HUES64 (cell line): Measurements from ENCODE around the gene RBM41.
"Not testable (repeated sequence)": the region's sequence is repeated elsewhere in the genome, so short reads cannot be mapped to it uniquely, and the experiment has no call there.

Experiments
- H3K27ac ChIP-seq: 2 replicates; pipeline ENCODE4 v1.7.0; 2013; ENCODE audit warnings: low read depth, low read length, inconsistent platforms
- H3K27me3 ChIP-seq: 2 replicates; pipeline ENCODE4 v1.6.1; 2013; ENCODE audit warnings: mild to moderate bottlenecking, low read length; ENCODE audit not compliant: insufficient read depth
- H3K36me3 ChIP-seq: 2 replicates; pipeline ENCODE4 v1.6.1; 2013; ENCODE audit warnings: mild to moderate bottlenecking, low read length; ENCODE audit not compliant: insufficient read depth
- H3K4me1 ChIP-seq: 2 replicates; pipeline ENCODE4 v1.6.1; 2013; ENCODE audit warnings: mild to moderate bottlenecking, low read length, moderate library complexity; ENCODE audit not compliant: insufficient read depth
- H3K4me3 ChIP-seq: 2 replicates; pipeline ENCODE4 v1.5.1; 2013; ENCODE audit warnings: mild to moderate bottlenecking, low read length, moderate library complexity
- H3K9ac ChIP-seq: 2 replicates; pipeline ENCODE4 v1.6.1; 2013; ENCODE audit warnings: mild to moderate bottlenecking, low read depth, low read length
- H3K9me3 ChIP-seq: 2 replicates; pipeline ENCODE4 v1.6.1; 2013; ENCODE audit warnings: low read depth, low read length; ENCODE audit not compliant: insufficient read depth
- WGBS: fragments of 150-250, 120-280 bp; methylation state at CpG from one replicate; pipeline ENCODE4 v1.1.7; 2013; ENCODE audit warnings: missing lambda C conversion rate; 5-methylcytosine and 5-hydroxymethylcytosine counted together

Gene RBM41

GRCh38 chrX:107123750-107124149, 5.1 kb upstream of the RBM41 start:
- Histone ChIP-seq H3K4me3 (no peak overlapping the region), H3K36me3 (no peaks in the 10 kb centered on the region), H3K9ac (no peak overlapping the region), H3K27ac (no peak overlapping the region), H3K4me1 (no peaks in the 10 kb centered on the region), H3K27me3 (no peaks in the 10 kb centered on the region), H3K9me3 (no peaks in the 10 kb centered on the region)

- Histone ChIP-seq H3K4me1 (no peaks in the 10 kb centered on the region), H3K4me3 (no peak overlapping the region), H3K9ac (no peak overlapping the region), H3K27me3 (no peaks in the 10 kb centered on the region), H3K27ac (no peak overlapping the region), H3K36me3 (peaks cover 26% of the 10 kb centered on the region), H3K9me3 (no peaks in the 10 kb centered on the region)
- 90% methylated on average over 1 of the region's 1 CpG for WGBS
These were observed 661 bp upstream of the RBM41 start for GRCh38 chrX:107119283-107119682.

GRCh38 chrX:107117993-107118321, 665 bp downstream of the RBM41 start:
- WGBS, result 1% methylated on average over 6 of the region's 8 CpGs
- Histone ChIP-seq H3K4me1 (no peaks in the 10 kb centered on the region), H3K9ac (peak overlapping the region; percentile 95), H3K27me3 (no peaks in the 10 kb centered on the region), H3K27ac (peak overlapping the region; percentile 65), H3K36me3 (peaks cover 39% of the 10 kb centered on the region), H3K4me3 (peak overlapping the region; percentile 96), H3K9me3 (no peaks in the 10 kb centered on the region)

GRCh38 chrX:107107459-107107858, 11.2 kb downstream of the RBM41 start:
- Histone ChIP-seq H3K4me1 (no peaks in the 10 kb centered on the region; the same call in 1 of the 2 replicates), H3K27me3 (no peaks in the 10 kb centered on the region), H3K9me3 (no peaks in the 10 kb centered on the region), H3K27ac (no peak overlapping the region), H3K36me3 (peaks cover 22% of the 10 kb centered on the region), H3K4me3 (no peak overlapping the region), H3K9ac (no peak overlapping the region)
- 100% methylated on average over 1 of the region's 1 CpG for WGBS

- Histone ChIP-seq H3K4me3 (no peak overlapping the region), H3K9ac (no peak overlapping the region), H3K27ac (no peak overlapping the region), H3K36me3 (peaks cover 13% of the 10 kb centered on the region), H3K4me1 (no peaks in the 10 kb centered on the region), H3K9me3 (no peaks in the 10 kb centered on the region), H3K27me3 (no peaks in the 10 kb centered on the region)
- WGBS, result 44% methylated on average over 1 of the region's 1 CpG
These were observed 15.6 kb downstream of the RBM41 start for GRCh38 chrX:107102980-107103379.

- H3K36me3 ChIP-seq, result no peaks in the 10 kb centered on the region
- no peaks in the 10 kb centered on the region for H3K4me1 ChIP-seq
- no peak overlapping the region for H3K27ac ChIP-seq
- WGBS, result 98% methylated on average over 3 of the region's 6 CpGs
- H3K9me3 ChIP-seq, result no peaks in the 10 kb centered on the region
- no peaks in the 10 kb centered on the region for H3K27me3 ChIP-seq
- no peak overlapping the region for H3K9ac ChIP-seq
- no peak overlapping the region for H3K4me3 ChIP-seq
These were observed 42.5 kb downstream of the RBM41 start for GRCh38 chrX:107076158-107076557.

GRCh38 chrX:107057731-107058130, 60.9 kb downstream of the RBM41 start:
- WGBS, result 84% methylated on average over 3 of the region's 3 CpGs
- not testable (repeated sequence) for H3K4me1 ChIP-seq, H3K36me3 ChIP-seq, H3K9ac ChIP-seq, H3K4me3 ChIP-seq, H3K27ac ChIP-seq, H3K9me3 ChIP-seq, H3K27me3 ChIP-seq

- H3K9ac ChIP-seq, result no peak overlapping the region
- H3K4me3 ChIP-seq, result no peak overlapping the region
- H3K4me1 ChIP-seq, result no peaks in the 10 kb centered on the region
- 100% methylated on average over 1 of the region's 3 CpGs for WGBS
- no peaks in the 10 kb centered on the region for H3K36me3 ChIP-seq
- no peaks in the 10 kb centered on the region for H3K27me3 ChIP-seq
- no peaks in the 10 kb centered on the region for H3K9me3 ChIP-seq
- H3K27ac ChIP-seq, result no peak overlapping the region
These were observed 63.6 kb downstream of the RBM41 start for GRCh38 chrX:107054978-107055377.

- H3K4me1 ChIP-seq, result no peaks in the 10 kb centered on the region
- H3K4me3 ChIP-seq, result no peak overlapping the region
- no peaks in the 10 kb centered on the region for H3K9me3 ChIP-seq
- no peaks in the 10 kb centered on the region for H3K27me3 ChIP-seq
- H3K36me3 ChIP-seq, result no peaks in the 10 kb centered on the region
- H3K27ac ChIP-seq, result no peak overlapping the region
- WGBS, result 90% methylated on average over 5 of the region's 6 CpGs
- H3K9ac ChIP-seq, result no peak overlapping the region
These were observed 68.4 kb downstream of the RBM41 start for GRCh38 chrX:107050195-107050709.

- no peak overlapping the region for H3K27ac ChIP-seq
- H3K9me3 ChIP-seq, result no peaks in the 10 kb centered on the region
- 88% methylated on average over 1 of the region's 1 CpG for WGBS
These were observed 71.0 kb downstream of the RBM41 start for GRCh38 chrX:107047622-107048021.

GRCh38 chrX:107029752-107030151, 88.9 kb downstream of the RBM41 start:
- Histone ChIP-seq H3K9ac (no peak overlapping the region), H3K27ac (no peak overlapping the region), H3K4me1 (no peaks in the 10 kb centered on the region), H3K9me3 (no peaks in the 10 kb centered on the region), H3K4me3 (no peak overlapping the region), H3K27me3 (no peaks in the 10 kb centered on the region), H3K36me3 (no peaks in the 10 kb centered on the region)
- WGBS, result no CpG with 5 or more reads among the region's 1 CpG

More at GRCh38 chrX:107047622-107048021, 71.0 kb downstream of the RBM41 start:
- H3K4me1 ChIP-seq, result no peaks in the 10 kb centered on the region
- H3K27me3 ChIP-seq, result no peaks in the 10 kb centered on the region
- no peak overlapping the region for H3K9ac ChIP-seq
- no peak overlapping the region for H3K4me3 ChIP-seq
- no peaks in the 10 kb centered on the region for H3K36me3 ChIP-seq

- H3K9me3 ChIP-seq, result no peaks in the 10 kb centered on the region
- H3K4me1 ChIP-seq, result no peaks in the 10 kb centered on the region
- H3K27ac ChIP-seq, result no peak overlapping the region
- H3K9ac ChIP-seq, result no peak overlapping the region
- no peak overlapping the region for H3K4me3 ChIP-seq
- 57% methylated on average over 2 of the region's 2 CpGs for WGBS
- no peaks in the 10 kb centered on the region for H3K27me3 ChIP-seq
- H3K36me3 ChIP-seq, result no peaks in the 10 kb centered on the region
These were observed 93.1 kb downstream of the RBM41 start for GRCh38 chrX:107025545-107025944.
